Skeletal muscle cell (primary cell): ENCODE data around the gene CCDC191.
A peak's percentile ranks its signal among the peaks of the same experiment; 100 is the strongest.

Experiments
- DNase-seq: peaks from one replicate; pipeline ENCODE4 v3.0.0-alpha.2; 2010; ENCODE audit warnings: low read depth
- H3K4me3 ChIP-seq: 2 replicates; pipeline ENCODE4 v1.5.1; 2011; ENCODE audit warnings: low read depth, mild to moderate bottlenecking, control low read depth, low read length, moderate library complexity

CCDC191 gene, protein sequence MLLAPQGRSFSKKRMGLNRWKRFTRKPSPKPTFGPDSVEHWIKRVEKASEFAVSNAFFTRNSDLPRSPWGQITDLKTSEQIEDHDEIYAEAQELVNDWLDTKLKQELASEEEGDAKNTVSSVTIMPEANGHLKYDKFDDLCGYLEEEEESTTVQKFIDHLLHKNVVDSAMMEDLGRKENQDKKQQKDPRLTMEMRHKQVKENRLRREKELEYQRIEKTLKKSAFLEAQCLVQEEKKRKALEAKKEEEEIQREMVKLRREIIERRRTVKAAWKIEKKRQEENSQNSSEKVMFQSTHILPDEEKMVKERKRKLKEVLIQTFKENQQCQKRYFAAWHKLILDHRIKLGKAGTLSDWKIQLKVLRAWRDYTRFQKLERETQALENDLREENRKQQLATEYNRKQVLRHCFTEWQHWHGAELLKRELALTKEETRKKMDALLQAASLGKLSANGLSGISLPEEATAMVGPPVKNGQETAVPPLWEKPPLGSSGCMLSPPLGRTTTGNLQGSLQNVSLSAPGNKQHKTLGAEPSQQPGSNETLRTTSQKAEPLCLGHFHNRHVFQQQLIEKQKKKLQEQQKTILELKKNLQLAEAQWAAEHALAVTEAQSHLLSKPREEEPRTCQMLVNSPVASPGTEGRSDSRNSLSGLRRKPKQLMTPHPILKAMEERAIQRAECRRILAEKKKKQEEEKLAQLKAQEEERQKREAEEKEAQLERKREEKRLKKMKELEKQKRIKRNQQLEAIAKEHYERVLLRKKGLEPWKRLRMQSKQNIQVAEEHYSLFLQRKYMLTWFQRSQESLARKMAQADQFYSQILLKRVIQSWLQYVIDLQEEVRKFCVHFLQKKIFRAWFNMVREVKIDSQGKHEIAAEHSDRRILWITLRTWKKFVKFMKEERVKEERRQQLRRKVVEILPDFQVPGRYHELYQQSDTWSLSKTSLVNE

GRCh38 chr3:114056130-114057010 lies at the start of gene CCDC191, which contains the start of gene QTRT2:
CCDC191 (minus strand) TSS chr3:114056526; CDS start chr3:114056466, 60 bp downstream.
QTRT2 (plus strand) TSS chr3:114056737; CDS start chr3:114065258, 8,521 bp downstream.
- peak within 1 kb of the TSS; percentile 81 for H3K4me3 ChIP-seq
- peak; percentile 98 for DNase-seq

GRCh38 chr3:114104414-114104813 lies 48.1 kb upstream of the CCDC191 start:
- DNase-seq, result no peak

GRCh38 chr3:114103858-114104257 lies 47.5 kb upstream of the CCDC191 start:
- no peak for DNase-seq
- no peak overlapping the region for H3K4me3 ChIP-seq

More at GRCh38 chr3:114104414-114104813, 48.1 kb upstream of the CCDC191 start:
- H3K4me3 ChIP-seq, result no peak overlapping the region

- no peak for DNase-seq
- no peak overlapping the region for H3K4me3 ChIP-seq
Measured at GRCh38 chr3:114103181-114103580, 46.9 kb upstream of the CCDC191 start.

GRCh38 chr3:114101101-114101500 lies 44.8 kb upstream of the CCDC191 start:
- no peak overlapping the region for H3K4me3 ChIP-seq
- DNase-seq, result no peak

DNA sequence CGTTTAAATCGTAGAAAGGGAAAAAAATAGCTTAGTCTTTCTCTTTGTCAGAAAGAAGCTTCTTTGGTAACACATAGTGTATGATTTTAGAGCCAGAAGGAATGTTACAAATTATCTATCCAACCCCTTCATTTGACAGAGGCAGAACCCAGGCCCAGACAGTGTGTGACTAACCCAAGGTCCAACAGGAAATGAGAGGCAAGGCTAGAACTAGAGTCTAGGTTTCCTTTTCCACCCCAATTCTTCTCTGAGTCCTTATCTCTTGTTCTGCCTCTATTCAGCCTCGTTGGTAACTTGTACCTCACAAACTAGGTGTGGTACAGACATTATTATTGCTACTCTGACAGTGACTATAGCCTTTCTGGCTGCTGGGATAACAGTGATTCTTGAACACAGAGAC lies 39.5 kb upstream of the CCDC191 start:
- no peak overlapping the region for H3K4me3 ChIP-seq
- no peak for DNase-seq

- DNase-seq, result peak; percentile 73
- no peak overlapping the region for H3K4me3 ChIP-seq
Measured at GRCh38 chr3:114093596-114093995, 37.3 kb upstream of the CCDC191 start.

DNA sequence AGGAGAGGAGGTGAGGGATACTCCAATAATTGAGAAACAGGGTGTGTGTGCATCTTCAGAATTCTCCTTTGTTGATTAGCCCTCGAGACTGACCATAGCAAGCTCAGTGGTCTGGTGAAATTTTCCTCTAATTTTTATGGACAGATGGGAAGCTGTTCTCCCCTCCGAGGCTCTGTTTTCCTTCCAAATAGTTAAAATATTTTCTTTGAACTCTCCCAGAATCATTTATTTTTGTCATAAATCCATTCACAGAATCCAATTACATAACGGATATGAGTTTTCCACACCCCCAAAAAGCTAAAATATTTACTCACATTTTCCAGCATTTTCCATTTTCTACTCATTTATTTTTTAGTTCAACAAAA lies 36.7 kb upstream of the CCDC191 start:
- no peak for DNase-seq
- H3K4me3 ChIP-seq, result no peak overlapping the region

GRCh38 chr3:114092151-114093015 lies 36.1 kb upstream of the CCDC191 start:
- no peak for DNase-seq
- no peak overlapping the region for H3K4me3 ChIP-seq

GRCh38 chr3:114089675-114090074 lies 33.3 kb upstream of the CCDC191 start:
- no peak overlapping the region for H3K4me3 ChIP-seq
- no peak for DNase-seq

DNA sequence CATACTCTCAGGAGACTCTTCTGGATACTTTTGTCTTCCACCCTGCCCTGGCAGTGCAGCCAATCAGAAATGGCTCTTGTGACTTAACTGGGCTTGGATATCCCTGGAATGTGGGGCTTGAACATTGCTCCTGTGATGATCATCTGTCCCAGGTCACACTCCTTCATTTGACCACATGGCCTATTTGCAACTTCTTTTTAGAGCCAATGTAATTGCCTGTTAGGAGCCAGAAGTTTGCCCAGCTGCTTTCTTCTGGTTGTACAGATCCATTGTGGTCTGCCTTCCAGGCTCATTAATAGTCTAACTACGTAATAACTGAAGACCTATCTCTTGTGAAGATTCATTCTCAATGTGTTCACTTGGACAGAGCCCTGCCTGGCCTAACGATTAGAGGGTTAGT lies 30.0 kb upstream of the CCDC191 start:
- no peak overlapping the region for H3K4me3 ChIP-seq
- DNase-seq, result no peak

DNA sequence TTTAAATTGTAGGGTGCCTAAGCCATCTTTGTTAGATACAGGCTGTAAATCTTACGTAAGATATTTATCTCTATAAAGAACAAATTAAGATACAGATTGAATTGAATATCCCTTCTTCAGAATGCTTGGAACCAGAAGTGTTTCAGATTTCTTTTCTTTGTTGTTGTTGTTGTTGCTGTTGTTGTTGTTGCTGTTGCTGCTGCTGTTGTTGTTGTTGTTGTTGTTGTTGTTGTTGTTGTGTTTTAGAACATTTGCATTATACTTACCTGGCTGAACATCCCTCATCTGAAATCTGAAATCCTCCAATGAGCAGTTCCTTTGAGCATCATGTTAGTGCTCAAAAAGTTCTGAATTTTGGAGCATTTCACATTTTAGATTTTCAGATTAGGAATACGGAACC lies 26.8 kb upstream of the CCDC191 start:
- no peak for DNase-seq
- no peak overlapping the region for H3K4me3 ChIP-seq

- DNase-seq, result no peak
- H3K4me3 ChIP-seq, result no peak overlapping the region
Measured at GRCh38 chr3:114081037-114081436, 24.7 kb upstream of the CCDC191 start.

GRCh38 chr3:114080201-114080600 lies 23.9 kb upstream of the CCDC191 start:
- H3K4me3 ChIP-seq, result no peak overlapping the region
- DNase-seq, result no peak

- no peak for DNase-seq
- H3K4me3 ChIP-seq, result no peak overlapping the region
Measured at GRCh38 chr3:114079761-114080160, 23.4 kb upstream of the CCDC191 start.

GRCh38 chr3:114078126-114078525 lies 21.8 kb upstream of the CCDC191 start:
- H3K4me3 ChIP-seq, result no peak overlapping the region
- DNase-seq, result no peak

GRCh38 chr3:114076711-114077110 lies 20.4 kb upstream of the CCDC191 start:
- no peak for DNase-seq
- H3K4me3 ChIP-seq, result no peak overlapping the region

GRCh38 chr3:114071786-114072185 lies 15.5 kb upstream of the CCDC191 start:
- no peak overlapping the region for H3K4me3 ChIP-seq

More at GRCh38 chr3:114071786-114072185, 15.5 kb upstream of the CCDC191 start:
- DNase-seq, result no peak
